CD4-positive, alpha-beta memory T cell (primary cell): ENCODE measurements around the gene NYNRIN. TPM values are rescaled to one million over a fixed set of nuclear protein-coding genes. Genes with fewer than 3 reads are reported as not detected.
A peak's percentile ranks its signal among the peaks of the same experiment; 100 is the strongest.

Experiments used
- CTCF ChIA-PET: fragments of 350-600 bp; sonication (Branson Sonifier 250); formaldehyde crosslinking; loops from one replicate; lab custom pipeline; 2021; ENCODE audit warnings: inconsistent platforms; ENCODE audit not compliant: partially characterized antibody; lab: Charles Lee
- POLR2A ChIA-PET: fragments of 350-600 bp; sonication (Branson Sonifier 250); formaldehyde crosslinking; loops from one replicate; lab custom pipeline; 2021; ENCODE audit not compliant: partially characterized antibody; lab: Charles Lee
- DNase-seq, 5 donors: peaks; one replicate each; pipeline versions ENCODE4 v3.0.0 to v3.0.0-alpha.2; 2020 to 2022; ENCODE audit warnings: mixed read lengths in 1 of 5
- H3K27ac ChIP-seq: one replicate; pipeline ENCODE4 v1.7.0; 2013; ENCODE audit warnings: low read depth, low read length
- H3K27me3 ChIP-seq: 2 replicates; pipeline ENCODE4 v1.7.0; 2013; ENCODE audit warnings: mild to moderate bottlenecking, low read length, moderate library complexity; ENCODE audit not compliant: insufficient read depth
- H3K36me3 ChIP-seq: 2 replicates; pipeline ENCODE4 v1.7.0; 2013; ENCODE audit warnings: mild to moderate bottlenecking, low read length, moderate library complexity; ENCODE audit not compliant: insufficient read depth
- H3K4me1 ChIP-seq: 2 replicates; pipeline ENCODE4 v1.7.0; 2013; ENCODE audit warnings: mild to moderate bottlenecking, low read length, moderate library complexity; ENCODE audit not compliant: insufficient read depth
- H3K4me3 ChIP-seq, 2 donors: one replicate each; pipeline ENCODE4 v1.7.0; 2013; ENCODE audit warnings: low read length in 2 of 2, mild to moderate bottlenecking in 1 of 2
- H3K9me3 ChIP-seq, 2 donors: one replicate each; pipeline ENCODE4 v1.7.0; 2013; ENCODE audit warnings: low read length in 2 of 2, control low read depth in 1 of 2; ENCODE audit not compliant: control insufficient read depth in 1 of 2
- H3K27ac Mint-ChIP-seq, 7 donors: one replicate each; pipeline ENCODE4 v1.8.0; 2020 to 2021; ENCODE audit warnings: mixed read lengths in 7 of 7, mild to moderate bottlenecking in 6 of 7, inconsistent platforms in 3 of 7, moderate library complexity in 3 of 7
- H3K27me3 Mint-ChIP-seq, 2 donors: one replicate each; pipeline ENCODE4 v1.8.0; 2020 to 2021; ENCODE audit warnings: mixed read lengths in 2 of 2
- H3K36me3 Mint-ChIP-seq, 2 donors: one replicate each; pipeline ENCODE4 v1.8.0; 2020 to 2021; ENCODE audit warnings: mixed read lengths in 2 of 2, inconsistent platforms in 1 of 2, mild to moderate bottlenecking in 1 of 2
- H3K4me1 Mint-ChIP-seq, 4 donors: one replicate each; pipeline ENCODE4 v1.8.0; 2020 to 2021; ENCODE audit warnings: mixed read lengths in 4 of 4, mild to moderate bottlenecking in 1 of 4
- H3K4me3 Mint-ChIP-seq, 8 donors: one replicate each; pipeline ENCODE4 v1.8.0; 2020 to 2021; ENCODE audit warnings: mixed read lengths in 8 of 8, mild to moderate bottlenecking in 7 of 8, moderate library complexity in 6 of 8, inconsistent platforms in 3 of 8
- H3K9me3 Mint-ChIP-seq, 8 donors: one replicate each; pipeline ENCODE4 v1.8.0; 2020 to 2021; ENCODE audit warnings: mixed read lengths in 8 of 8, mild to moderate bottlenecking in 5 of 8, inconsistent platforms in 3 of 8, moderate library complexity in 1 of 8
- intact Hi-C: fragments of 100-400 bp; cut with micrococcal nuclease; formaldehyde crosslinking; loops from one replicate; pipeline ENCODE4 v1.15.1; 2023
- polyA plus RNA-seq, 2 donors: library from polyadenylated mRNA; unstranded; fragments of 300-500 nt; fragmentation: Illumina TruSeq; gene quantifications; one replicate each; pipeline ENCODE4 v1.2.3, GENCODE V29; 2021
- total RNA-seq, 2 experiments: library from RNA; stranded (reverse); gene quantifications; one replicate each; pipeline ENCODE4 v1.2.3, GENCODE V29; 2021

Gene NYNRIN
- total and polyA plus RNA-seq, 4 experiments from 2014 or later: 0.02 to 0.32 TPM; not detected in 2

- CTCF ChIA-PET: interaction anchor here (0.9 to 24.1 kb wide), 4 partner anchors 8 to 197 kb away, joined by 5 to 791 read pairs (median 37); partner anchors contain the start of genes ADCY4, CBLN3, CIDEB and KHNYN
- H3K27ac Mint-ChIP-seq: peak overlapping the region in 4 of 7 donors; percentile 33 to 67 (median 56)
- no peak overlapping the region for H3K4me3 Mint-ChIP-seq
- POLR2A ChIA-PET: interaction anchor here (1.0 to 9.9 kb wide), 5 partner anchors 11 to 196 kb away, joined by 3 to 215 read pairs (median 17); partner anchors contain the start of genes ADCY4, CBLN3, KHNYN and RIPK3
- Histone ChIP-seq H3K9me3 (no peaks in the 10 kb centered on the region), H3K4me1 (peaks cover 43% of the 10 kb centered on the region), H3K36me3 (peaks cover 40% of the 10 kb centered on the region), H3K27me3 (no peaks in the 10 kb centered on the region), H3K27ac (no peak overlapping the region), H3K4me3 (no peak overlapping the region)
- peaks cover 30 to 85% (median 57%) of the 10 kb centered on the region in 4 donors for H3K4me1 Mint-ChIP-seq
- DNase-seq: no peak
- no peaks in the 10 kb centered on the region for H3K27me3 Mint-ChIP-seq
- intact Hi-C loops: loop anchor here (5.0 kb wide), 1 partner anchor 382 kb away; no protein-coding TSS in a partner anchor
- H3K9me3 Mint-ChIP-seq: peaks cover 0 to 2% (median 0%) of the 10 kb centered on the region in 8 donors
- peaks cover 27 to 70% of the 10 kb centered on the region in 2 donors for H3K36me3 Mint-ChIP-seq
Observed at GRCh38 chr14:24439257-24439656, 40.5 kb downstream of the NYNRIN start.

- CTCF ChIA-PET: interaction anchor here (0.9 to 24.1 kb wide), 4 partner anchors 8 to 197 kb away, joined by 5 to 791 read pairs (median 37); partner anchors contain the start of genes ADCY4, CBLN3, CIDEB and KHNYN
- Mint-ChIP-seq H3K4me3 (peak overlapping the region in 1 of 8 donors; percentile 48), H3K27ac (peak overlapping the region in 5 of 7 donors; percentile 33 to 95 (median 63)), H3K27me3 (no peaks in the 10 kb centered on the region), H3K4me1 (peaks cover 30 to 79% (median 57%) of the 10 kb centered on the region in 4 donors), H3K9me3 (peaks cover 0 to 2% (median 0%) of the 10 kb centered on the region in 8 donors), H3K36me3 (peaks cover 23 to 63% of the 10 kb centered on the region in 2 donors)
- DNase-seq: no peak
- Histone ChIP-seq H3K27me3 (no peaks in the 10 kb centered on the region), H3K27ac (no peak overlapping the region), H3K9me3 (no peaks in the 10 kb centered on the region), H3K4me3 (no peak overlapping the region), H3K36me3 (peaks cover 40% of the 10 kb centered on the region), H3K4me1 (peaks cover 43% of the 10 kb centered on the region)
- intact Hi-C loops: loop anchor here (5.0 to 10.0 kb wide), 4 partner anchors 237 to 975 kb away; partner anchors contain the start of genes NGDN and THTPA
- POLR2A ChIA-PET: interaction anchor here (1.0 to 9.9 kb wide), 6 partner anchors 12 to 197 kb away, joined by 3 to 215 read pairs (median 22); partner anchors contain the start of genes ADCY4, CBLN3, KHNYN and LTB4R
Observed at GRCh38 chr14:24439830-24440605, 41.2 kb downstream of the NYNRIN start.

GRCh38 chr14:24440606-24441399, 42.0 kb downstream of the NYNRIN start:
- Mint-ChIP-seq H3K4me3 (peak overlapping the region; percentile 87 to 97 (median 92)), H3K9me3 (peaks cover 0 to 2% (median 0%) of the 10 kb centered on the region in 8 donors), H3K4me1 (peaks cover 28 to 71% (median 53%) of the 10 kb centered on the region in 4 donors), H3K36me3 (peaks cover 19 to 56% of the 10 kb centered on the region in 2 donors), H3K27me3 (no peaks in the 10 kb centered on the region), H3K27ac (peak overlapping the region; percentile 84 to 99 (median 95))
- Histone ChIP-seq H3K27ac (peak overlapping the region; percentile 93), H3K9me3 (no peaks in the 10 kb centered on the region), H3K27me3 (no peaks in the 10 kb centered on the region), H3K36me3 (peaks cover 39% of the 10 kb centered on the region), H3K4me3 (no peak overlapping the region), H3K4me1 (peaks cover 43% of the 10 kb centered on the region)
- DNase-seq: no peak
- ChIA-PET POLR2A (interaction anchor here (1.2 to 9.9 kb wide), 10 partner anchors 13 to 227 kb away, joined by 3 to 215 read pairs (median 16); partner anchors contain the start of genes ADCY4, CBLN3, CHMP4A and DHRS1), CTCF (interaction anchor here (1.3 to 24.1 kb wide), 4 partner anchors 9 to 198 kb away, joined by 3 to 791 read pairs (median 37); partner anchors contain the start of genes ADCY4, CBLN3, KHNYN and RIPK3)
- intact Hi-C loops: loop anchor here (5.0 to 10.0 kb wide), 3 partner anchors 236 to 976 kb away; partner anchors contain the start of genes NGDN and THTPA

GRCh38 chr14:24441485-24441884, 42.7 kb downstream of the NYNRIN start:
- no peaks in the 10 kb centered on the region for H3K27me3 ChIP-seq
- Mint-ChIP-seq H3K9me3 (peaks cover 0 to 2% (median 0%) of the 10 kb centered on the region in 8 donors), H3K27ac (peak overlapping the region; percentile 93 to 99 (median 99)), H3K4me1 (peaks cover 26 to 67% (median 50%) of the 10 kb centered on the region in 4 donors), H3K27me3 (no peaks in the 10 kb centered on the region), H3K4me3 (peak overlapping the region; percentile 87 to 97 (median 92)), H3K36me3 (peaks cover 19 to 52% of the 10 kb centered on the region in 2 donors)
- peaks cover 36% of the 10 kb centered on the region for H3K4me1 ChIP-seq
- no peaks in the 10 kb centered on the region for H3K9me3 ChIP-seq
- POLR2A ChIA-PET: interaction anchor here (0.8 to 9.9 kb wide), 16 partner anchors 14 to 1120 kb away, joined by 3 to 215 read pairs (median 8); partner anchors contain the start of genes ADCY4, CBLN3, CHMP4A and DHRS1
- peak overlapping the region; percentile 57 to 85 for H3K4me3 ChIP-seq
- H3K36me3 ChIP-seq: peaks cover 33% of the 10 kb centered on the region
- intact Hi-C loops: loop anchor here (5.0 to 10.0 kb wide), 3 partner anchors 236 to 977 kb away; partner anchors contain the start of genes NGDN and THTPA
- peak overlapping the region; percentile 93 for H3K27ac ChIP-seq
- no peak for DNase-seq
- CTCF ChIA-PET: interaction anchor here (0.7 to 24.1 kb wide), 8 partner anchors 10 to 246 kb away, joined by 3 to 791 read pairs (median 4); partner anchors contain the start of genes ADCY4, CBLN3, KHNYN and RIPK3

GRCh38 chr14:24441904-24442239, 43.1 kb downstream of the NYNRIN start:
- POLR2A ChIA-PET: interaction anchor here (0.7 to 9.9 kb wide), 20 partner anchors 14 to 1120 kb away, joined by 3 to 215 read pairs (median 6); partner anchors contain the start of genes ADCY4, CBLN3, CHMP4A and CIDEB
- Mint-ChIP-seq H3K36me3 (peaks cover 15 to 48% of the 10 kb centered on the region in 2 donors), H3K4me3 (peak overlapping the region; percentile 87 to 97 (median 92)), H3K27ac (peak overlapping the region; percentile 93 to 99 (median 99)), H3K27me3 (no peaks in the 10 kb centered on the region), H3K9me3 (peaks cover 0 to 2% (median 0%) of the 10 kb centered on the region in 8 donors), H3K4me1 (peaks cover 23 to 63% (median 46%) of the 10 kb centered on the region in 4 donors)
- Histone ChIP-seq H3K36me3 (peaks cover 32% of the 10 kb centered on the region), H3K27me3 (no peaks in the 10 kb centered on the region), H3K4me3 (peak overlapping the region; percentile 57 to 85), H3K27ac (peak overlapping the region; percentile 93), H3K9me3 (no peaks in the 10 kb centered on the region), H3K4me1 (peaks cover 32% of the 10 kb centered on the region)
- intact Hi-C loops: loop anchor here (1.0 to 10.0 kb wide), 7 partner anchors 13 to 977 kb away; partner anchors contain the start of genes CBLN3, GMPR2, KHNYN and MDP1
- CTCF ChIA-PET: interaction anchor here (0.7 to 24.1 kb wide), 8 partner anchors 10 to 246 kb away, joined by 3 to 791 read pairs (median 4); partner anchors contain the start of genes ADCY4, CBLN3, KHNYN and RIPK3
- DNase-seq: no peak
